Kidney (tissue), 14 donors: ENCODE results near the gene ZBTB7C. TPM values are rescaled to one million over a fixed set of nuclear protein-coding genes. Genes with fewer than 3 reads are reported as not detected.

Experiments used
- DNase-seq, 5 donors: peaks; one replicate each; pipeline ENCODE4 v3.0.0-alpha.2; 2013 to 2020
- FAIRE-seq: peaks from 2 replicates; lab custom pipeline; 2012; peaks lifted over from hg19 to GRCh38; lab: Jason Lieb, UNC
- H3K27ac ChIP-seq, 2 donors: one replicate each; pipeline ENCODE4 v1.7.0; 2013; ENCODE audit warnings: low read depth in 2 of 2, low read length in 2 of 2, inconsistent platforms in 1 of 2
- H3K27me3 ChIP-seq: one replicate; pipeline ENCODE4 v1.7.1; 2013; ENCODE audit warnings: low read length, inconsistent platforms; ENCODE audit not compliant: control insufficient read depth, insufficient read depth
- H3K36me3 ChIP-seq, 3 donors: one replicate each; pipeline versions ENCODE4 v1.7.0 to v1.7.1; 2013; ENCODE audit warnings: low read length in 3 of 3, control low read depth in 1 of 3, inconsistent platforms in 1 of 3; ENCODE audit not compliant: insufficient read depth in 3 of 3, control insufficient read depth in 2 of 3
- H3K4me1 ChIP-seq, 3 donors: one replicate each; pipeline versions ENCODE4 v1.7.0 to v1.7.1; 2013; ENCODE audit warnings: low read length in 3 of 3, inconsistent platforms in 1 of 3, low read depth in 1 of 3; ENCODE audit not compliant: control insufficient read depth in 2 of 3, insufficient read depth in 2 of 3
- H3K4me3 ChIP-seq, 3 donors: one replicate each; pipeline versions ENCODE4 v1.7.0 to v1.8.1; 2013; ENCODE audit warnings: low read length in 3 of 3, control low read depth in 1 of 3, inconsistent platforms in 1 of 3
- H3K9ac ChIP-seq, 3 donors: one replicate each; pipeline versions ENCODE4 v1.7.0 to v1.7.1; 2013; ENCODE audit warnings: low read length in 3 of 3, control low read depth in 1 of 3, inconsistent platforms in 1 of 3
- H3K9me3 ChIP-seq, 3 donors: one replicate each; pipeline versions ENCODE4 v1.7.0 to v1.7.1; 2013; ENCODE audit warnings: low read length in 3 of 3, control low read depth in 1 of 3, inconsistent platforms in 1 of 3; ENCODE audit not compliant: control insufficient read depth in 2 of 3, insufficient read depth in 1 of 3
- intact Hi-C: fragments of 100-400 bp; cut with DNase I; formaldehyde crosslinking; loops from one replicate; pipeline ENCODE4 v1.11.1; 2022
- polyA plus RNA-seq: library from polyadenylated mRNA; stranded (reverse); fragments of 350-450 nt; fragmentation: Illumina TruSeq; extraction: RNeasy Lipid Tissue Mini Kit (QIAGEN cat#74804); gene quantifications from one replicate; pipeline ENCODE4 v1.2.3, GENCODE V29; 2014; ENCODE audit warnings: low read depth, low replicate concordance; ENCODE audit not compliant: insufficient read depth
- total RNA-seq: library from RNA; stranded (reverse); fragmentation: NEBNext Ultra II Directional; extraction: Animal tissue kit (Norgen Biotek cat#: 25700); gene quantifications from one replicate; pipeline ENCODE4 v1.2.1, GENCODE V29; 2021
- TF ChIP-seq, protein P1 (sequence below): IDR thresholded peaks from 3 replicates; pipeline ENCODE4 v1.5.1; 2012; ENCODE audit warnings: mild to moderate bottlenecking, moderate library complexity, borderline replicate concordance; ENCODE audit not compliant: insufficient read depth; ENCODE audit errors: extremely low read depth
- donor health status: control.
- donor health status: control.
- donor health status: control.
- donor health status: control.
- donor health status: control.
- donor health status: DM: yes; HTN: yes; CAD: no.
- donor health status: Normal renal cell carcinoma (clear cell type).

ZBTB7C gene
- total and polyA plus RNA-seq, 2 donors from 2014 or later, result 1.8 to 13.8 TPM

DNA sequence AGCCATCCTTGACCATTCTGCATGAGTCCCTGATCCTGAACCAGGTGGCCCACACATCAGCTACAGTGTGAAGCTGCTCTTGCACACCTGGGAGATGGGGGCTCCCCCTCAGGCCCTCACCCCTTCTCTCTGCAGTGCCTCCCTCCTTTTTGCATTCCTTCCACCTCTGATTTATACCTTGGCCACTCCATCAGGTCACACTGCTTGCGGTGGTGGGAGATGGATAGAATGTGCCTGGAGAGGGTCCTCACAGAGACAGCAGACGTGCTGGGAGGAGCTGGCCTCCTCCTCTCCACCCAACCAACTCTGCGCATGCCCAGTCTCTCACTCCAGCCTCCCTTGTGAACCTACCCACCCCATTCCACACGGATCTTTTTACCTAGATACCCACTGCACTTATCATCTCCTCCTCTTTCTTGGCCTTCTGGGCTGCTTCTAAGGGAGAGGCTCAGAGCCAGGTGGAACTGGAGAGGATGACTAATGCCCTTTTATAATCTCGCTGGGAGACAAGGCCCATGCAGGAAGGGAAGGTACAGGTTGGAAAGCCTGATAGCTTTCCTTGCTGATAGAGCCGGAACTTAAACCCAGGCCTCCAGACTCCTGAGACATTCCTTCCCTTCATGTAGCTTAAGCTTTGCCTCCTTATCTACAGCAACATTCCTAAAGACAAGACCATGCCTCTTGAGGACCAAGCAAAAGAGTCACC is 205.1 kb downstream of the ZBTB7C start:
- Histone ChIP-seq H3K9me3 (no peaks in the 10 kb centered on the region), H3K27me3 (no peaks in the 10 kb centered on the region), H3K9ac (no peak overlapping the region), H3K27ac (no peak overlapping the region), H3K4me3 (no peak overlapping the region), H3K4me1 (no peaks in the 10 kb centered on the region), H3K36me3 (no peaks in the 10 kb centered on the region)
- TF ChIP-seq, protein P1, sequence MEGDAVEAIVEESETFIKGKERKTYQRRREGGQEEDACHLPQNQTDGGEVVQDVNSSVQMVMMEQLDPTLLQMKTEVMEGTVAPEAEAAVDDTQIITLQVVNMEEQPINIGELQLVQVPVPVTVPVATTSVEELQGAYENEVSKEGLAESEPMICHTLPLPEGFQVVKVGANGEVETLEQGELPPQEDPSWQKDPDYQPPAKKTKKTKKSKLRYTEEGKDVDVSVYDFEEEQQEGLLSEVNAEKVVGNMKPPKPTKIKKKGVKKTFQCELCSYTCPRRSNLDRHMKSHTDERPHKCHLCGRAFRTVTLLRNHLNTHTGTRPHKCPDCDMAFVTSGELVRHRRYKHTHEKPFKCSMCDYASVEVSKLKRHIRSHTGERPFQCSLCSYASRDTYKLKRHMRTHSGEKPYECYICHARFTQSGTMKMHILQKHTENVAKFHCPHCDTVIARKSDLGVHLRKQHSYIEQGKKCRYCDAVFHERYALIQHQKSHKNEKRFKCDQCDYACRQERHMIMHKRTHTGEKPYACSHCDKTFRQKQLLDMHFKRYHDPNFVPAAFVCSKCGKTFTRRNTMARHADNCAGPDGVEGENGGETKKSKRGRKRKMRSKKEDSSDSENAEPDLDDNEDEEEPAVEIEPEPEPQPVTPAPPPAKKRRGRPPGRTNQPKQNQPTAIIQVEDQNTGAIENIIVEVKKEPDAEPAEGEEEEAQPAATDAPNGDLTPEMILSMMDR, result no peak
- DNase-seq, result no peak
- FAIRE-seq, result no peak
- intact Hi-C loops, result no loop called here

DNA sequence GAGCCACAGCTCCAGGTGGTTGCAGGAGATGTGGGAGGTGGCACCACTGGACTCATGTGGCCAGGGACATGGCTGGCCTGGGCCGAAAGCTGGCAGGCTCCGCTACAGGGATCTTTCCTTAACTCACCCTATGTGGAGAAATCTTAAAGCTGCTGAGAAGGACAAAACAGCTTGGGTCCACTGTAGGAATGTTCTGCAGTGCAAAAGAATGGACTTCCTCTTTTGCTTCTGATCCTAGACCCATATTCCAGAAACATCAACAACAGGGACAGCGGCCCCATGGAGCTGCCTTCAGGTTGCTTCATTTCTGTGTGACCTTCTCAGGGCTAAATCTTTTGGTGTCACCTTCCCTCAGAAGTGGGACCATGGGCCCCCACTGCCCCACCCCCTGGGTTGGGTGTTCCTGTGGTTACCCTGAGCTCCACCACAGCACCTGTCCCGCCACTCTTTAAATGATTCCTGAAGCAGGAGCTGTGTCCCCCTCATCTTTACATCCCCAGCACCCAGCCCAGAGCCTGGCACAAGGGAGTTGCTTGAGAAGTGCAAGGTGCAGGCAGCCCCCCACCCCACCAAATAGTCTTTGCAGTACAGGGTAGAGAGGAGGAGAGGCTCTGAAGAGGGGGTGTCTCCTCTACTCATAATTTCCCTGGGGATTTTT is 205.8 kb downstream of the ZBTB7C start:
- DNase-seq (no peak), FAIRE-seq (no peak)
- H3K4me1 ChIP-seq, result no peaks in the 10 kb centered on the region
- intact Hi-C loops, result no loop called here
- H3K9me3 ChIP-seq, result no peaks in the 10 kb centered on the region
- no peak overlapping the region for H3K9ac ChIP-seq
- no peaks in the 10 kb centered on the region for H3K36me3 ChIP-seq
- TF ChIP-seq, protein P1, result no peak
- no peaks in the 10 kb centered on the region for H3K27me3 ChIP-seq
- no peak overlapping the region for H3K4me3 ChIP-seq
- no peak overlapping the region for H3K27ac ChIP-seq

DNA sequence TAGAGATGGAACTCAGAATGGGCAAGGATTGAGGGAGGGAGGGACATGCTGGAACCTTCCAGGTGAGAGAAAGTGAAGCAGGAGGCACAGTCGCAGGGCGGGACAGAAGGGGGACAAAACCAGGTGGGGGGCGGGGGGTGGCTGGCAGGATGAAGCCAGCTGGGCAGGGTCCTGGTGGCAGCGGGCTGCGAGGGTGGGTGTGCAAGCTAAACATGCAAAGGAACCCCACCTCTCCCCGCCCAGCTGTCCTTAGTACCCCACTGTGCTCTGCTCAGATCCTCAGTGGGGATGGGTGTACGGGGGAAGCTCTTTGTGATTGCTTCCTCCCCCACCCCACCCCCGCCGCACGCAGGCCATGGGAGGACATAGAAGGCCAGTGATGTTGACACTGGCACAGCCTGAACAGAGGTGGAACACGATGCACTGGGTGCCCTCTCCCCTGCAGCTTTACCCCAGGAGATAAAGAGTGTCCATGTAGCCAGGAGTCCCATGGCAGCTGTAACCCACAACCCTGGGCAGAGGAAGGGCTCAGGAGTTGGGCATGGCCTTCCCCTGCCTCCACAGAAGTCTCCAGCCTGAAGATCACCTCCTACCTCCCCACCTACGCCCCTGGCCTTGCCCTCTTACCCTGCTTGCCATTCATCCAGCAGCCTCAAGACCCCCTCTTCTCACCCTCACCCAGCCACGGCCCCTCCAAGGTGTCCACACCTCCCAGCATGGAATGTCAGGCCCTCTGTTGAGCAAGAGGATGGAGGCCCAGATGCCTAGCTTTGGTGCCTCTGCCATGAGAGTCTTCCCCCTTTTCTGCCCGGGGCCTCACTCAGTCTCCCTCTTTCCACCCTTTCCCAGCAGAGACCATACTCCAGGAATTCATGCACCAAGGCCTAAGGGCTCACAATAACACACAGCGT is 206.6 kb downstream of the ZBTB7C start:
- Histone ChIP-seq H3K4me3 (no peak overlapping the region), H3K27ac (no peak overlapping the region), H3K27me3 (no peaks in the 10 kb centered on the region), H3K36me3 (no peaks in the 10 kb centered on the region), H3K9me3 (no peaks in the 10 kb centered on the region), H3K9ac (no peak overlapping the region), H3K4me1 (no peaks in the 10 kb centered on the region)
- FAIRE-seq (no peak), DNase-seq (no peak)
- TF ChIP-seq, protein P1, result no peak
- intact Hi-C loops, result no loop called here
